ENCODE data around the gene NCK2. TPM values are rescaled to one million over a fixed set of nuclear protein-coding genes. Genes with fewer than 3 reads are reported as not detected.

NCK2 gene
- total RNA-seq, 1 experiment from 2014 or later = 19.9 TPM

- DNase-seq (ENCODE audit: extremely low read depth, low read depth) = no peak
These were observed 30.1 kb downstream of the NCK2 start for GRCh38 chr2:105774781-105775337.

GRCh38 chr2:105775809-105776559, 31.3 kb downstream of the NCK2 start:
- DNase-seq (ENCODE audit: extremely low read depth, low read depth) = no peak

GRCh38 chr2:105776560-105776928, 31.8 kb downstream of the NCK2 start:
- DNase-seq (ENCODE audit: extremely low read depth, low read depth) = no peak

- no peak for DNase-seq (ENCODE audit: extremely low read depth, low read depth)
These were observed 32.3 kb downstream of the NCK2 start for GRCh38 chr2:105777031-105777482.

- no peak for DNase-seq (ENCODE audit: extremely low read depth, low read depth)
These were observed 32.9 kb downstream of the NCK2 start for GRCh38 chr2:105777506-105778055.

- no peak for DNase-seq (ENCODE audit: extremely low read depth, low read depth)
These were observed 33.4 kb downstream of the NCK2 start for GRCh38 chr2:105778080-105778607.

- DNase-seq (ENCODE audit: extremely low read depth, low read depth) = no peak
These were observed 34.7 kb downstream of the NCK2 start for GRCh38 chr2:105779394-105779793.

- DNase-seq (ENCODE audit: extremely low read depth, low read depth) = no peak
These were observed 35.9 kb downstream of the NCK2 start for GRCh38 chr2:105780606-105781005.

GRCh38 chr2:105781274-105781978, 36.7 kb downstream of the NCK2 start:
- DNase-seq (ENCODE audit: extremely low read depth, low read depth) = no peak

- no peak for DNase-seq (ENCODE audit: extremely low read depth, low read depth)
These were observed 37.4 kb downstream of the NCK2 start for GRCh38 chr2:105782123-105782522.

- no peak for DNase-seq (ENCODE audit: extremely low read depth, low read depth)
These were observed 37.9 kb downstream of the NCK2 start for GRCh38 chr2:105782646-105783045.

- DNase-seq (ENCODE audit: extremely low read depth, low read depth) = no peak
These were observed 38.5 kb downstream of the NCK2 start for GRCh38 chr2:105783151-105783738.

GRCh38 chr2:105783972-105784371, 39.3 kb downstream of the NCK2 start:
- DNase-seq (ENCODE audit: extremely low read depth, low read depth) = no peak

GRCh38 chr2:105784589-105784988, 39.9 kb downstream of the NCK2 start:
- no peak for DNase-seq (ENCODE audit: extremely low read depth, low read depth)

GRCh38 chr2:105785095-105785847, 40.6 kb downstream of the NCK2 start:
- DNase-seq (ENCODE audit: extremely low read depth, low read depth) = no peak

GRCh38 chr2:105786231-105787230, 41.8 kb downstream of the NCK2 start:
- no peak for DNase-seq (ENCODE audit: extremely low read depth, low read depth)

GRCh38 chr2:105787376-105788318, 42.9 kb downstream of the NCK2 start:
- no peak for DNase-seq (ENCODE audit: extremely low read depth, low read depth)
